Measurements from ENCODE around the gene DCX.

The DCX gene

GRCh38 chrX:111284631-111285293, 127.2 kb downstream of the DCX start:
- no peak for TF ChIP-seq SIN3A (IDR thresholded peaks at IDR 0.05; ENCODE audit: borderline replicate concordance, insufficient read depth, low read length)
- TF ChIP-seq POLR2AphosphoS5 (IDR thresholded peaks at IDR 0.05; ENCODE audit: low read depth, low read length): no peak
- TF ChIP-seq TAF1 (IDR thresholded peaks at IDR 0.05; ENCODE audit: borderline replicate concordance, insufficient read depth, low read length): no peak
- TF ChIP-seq, protein P1, sequence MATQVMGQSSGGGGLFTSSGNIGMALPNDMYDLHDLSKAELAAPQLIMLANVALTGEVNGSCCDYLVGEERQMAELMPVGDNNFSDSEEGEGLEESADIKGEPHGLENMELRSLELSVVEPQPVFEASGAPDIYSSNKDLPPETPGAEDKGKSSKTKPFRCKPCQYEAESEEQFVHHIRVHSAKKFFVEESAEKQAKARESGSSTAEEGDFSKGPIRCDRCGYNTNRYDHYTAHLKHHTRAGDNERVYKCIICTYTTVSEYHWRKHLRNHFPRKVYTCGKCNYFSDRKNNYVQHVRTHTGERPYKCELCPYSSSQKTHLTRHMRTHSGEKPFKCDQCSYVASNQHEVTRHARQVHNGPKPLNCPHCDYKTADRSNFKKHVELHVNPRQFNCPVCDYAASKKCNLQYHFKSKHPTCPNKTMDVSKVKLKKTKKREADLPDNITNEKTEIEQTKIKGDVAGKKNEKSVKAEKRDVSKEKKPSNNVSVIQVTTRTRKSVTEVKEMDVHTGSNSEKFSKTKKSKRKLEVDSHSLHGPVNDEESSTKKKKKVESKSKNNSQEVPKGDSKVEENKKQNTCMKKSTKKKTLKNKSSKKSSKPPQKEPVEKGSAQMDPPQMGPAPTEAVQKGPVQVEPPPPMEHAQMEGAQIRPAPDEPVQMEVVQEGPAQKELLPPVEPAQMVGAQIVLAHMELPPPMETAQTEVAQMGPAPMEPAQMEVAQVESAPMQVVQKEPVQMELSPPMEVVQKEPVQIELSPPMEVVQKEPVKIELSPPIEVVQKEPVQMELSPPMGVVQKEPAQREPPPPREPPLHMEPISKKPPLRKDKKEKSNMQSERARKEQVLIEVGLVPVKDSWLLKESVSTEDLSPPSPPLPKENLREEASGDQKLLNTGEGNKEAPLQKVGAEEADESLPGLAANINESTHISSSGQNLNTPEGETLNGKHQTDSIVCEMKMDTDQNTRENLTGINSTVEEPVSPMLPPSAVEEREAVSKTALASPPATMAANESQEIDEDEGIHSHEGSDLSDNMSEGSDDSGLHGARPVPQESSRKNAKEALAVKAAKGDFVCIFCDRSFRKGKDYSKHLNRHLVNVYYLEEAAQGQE (IDR thresholded peaks at IDR 0.05; ENCODE audit: insufficient read depth in 1 of 2, low read depth in 2 of 2, low read length in 2 of 2): no peak
- no peak for TF ChIP-seq FOXP2 (optimal IDR thresholded peaks at IDR 0.05; ENCODE audit: borderline replicate concordance, extremely low read depth, extremely low read length, insufficient read depth)

- TF ChIP-seq SIN3A (IDR thresholded peaks at IDR 0.05; ENCODE audit: borderline replicate concordance, insufficient read depth, low read length) (no peak), POLR2AphosphoS5 (IDR thresholded peaks at IDR 0.05; ENCODE audit: low read depth, low read length) (no peak), TAF1 (IDR thresholded peaks at IDR 0.05; ENCODE audit: borderline replicate concordance, insufficient read depth, low read length) (no peak), FOXP2 (optimal IDR thresholded peaks at IDR 0.05; ENCODE audit: borderline replicate concordance, extremely low read depth, extremely low read length, insufficient read depth) (no peak)
- TF ChIP-seq, protein P1 (IDR thresholded peaks at IDR 0.05; ENCODE audit: insufficient read depth in 1 of 2, low read depth in 2 of 2, low read length in 2 of 2): no peak
Measured at GRCh38 chrX:111283446-111283845, 128.5 kb downstream of the DCX start.

GRCh38 chrX:111282991-111283390, 129.0 kb downstream of the DCX start:
- TF ChIP-seq SIN3A (IDR thresholded peaks at IDR 0.05; ENCODE audit: borderline replicate concordance, insufficient read depth, low read length) (no peak), FOXP2 (optimal IDR thresholded peaks at IDR 0.05; ENCODE audit: borderline replicate concordance, extremely low read depth, extremely low read length, insufficient read depth) (no peak), TAF1 (IDR thresholded peaks at IDR 0.05; ENCODE audit: borderline replicate concordance, insufficient read depth, low read length) (no peak), POLR2AphosphoS5 (IDR thresholded peaks at IDR 0.05; ENCODE audit: low read depth, low read length) (no peak)
- TF ChIP-seq, protein P1 (IDR thresholded peaks at IDR 0.05; ENCODE audit: insufficient read depth in 1 of 2, low read depth in 2 of 2, low read length in 2 of 2): no peak

- TF ChIP-seq TAF1 (IDR thresholded peaks at IDR 0.05; ENCODE audit: borderline replicate concordance, insufficient read depth, low read length) (no peak), SIN3A (IDR thresholded peaks at IDR 0.05; ENCODE audit: borderline replicate concordance, insufficient read depth, low read length) (no peak), POLR2AphosphoS5 (IDR thresholded peaks at IDR 0.05; ENCODE audit: low read depth, low read length) (no peak), FOXP2 (optimal IDR thresholded peaks at IDR 0.05; ENCODE audit: borderline replicate concordance, extremely low read depth, extremely low read length, insufficient read depth) (no peak)
- TF ChIP-seq, protein P1 (IDR thresholded peaks at IDR 0.05; ENCODE audit: insufficient read depth in 1 of 2, low read depth in 2 of 2, low read length in 2 of 2): no peak
Measured at GRCh38 chrX:111282139-111282538, 129.9 kb downstream of the DCX start.
